Gastroesophageal sphincter (tissue), 4 donors: Measurements from ENCODE around the gene ARHGEF17. TPM values are rescaled to one million over a fixed set of nuclear protein-coding genes. Genes with fewer than 3 reads are reported as not detected.

Experiments used
- ATAC-seq: fragments of 150-250 bp; one replicate; pipeline ENCODE4 v1.9.1; 2016; ENCODE audit warnings: mild to moderate bottlenecking, moderate library complexity
- H3K27ac ChIP-seq, 4 donors: fragments of 200-600 bp; sonication (generic) in 3 of 4; 1 replicate in 3 of 4; 2 replicates in 1 of 4; pipeline ENCODE4 v1.5.1; 2016 to 2019
- H3K27me3 ChIP-seq: fragments of 200-600 bp; sonication (generic); one replicate; pipeline ENCODE4 v1.5.1; 2019
- H3K36me3 ChIP-seq, 2 donors: fragments of 200-600 bp; sonication (generic); one replicate each; pipeline ENCODE4 v1.5.1; 2019; ENCODE audit warnings: control low read depth in 1 of 2
- H3K4me1 ChIP-seq, 3 donors: fragments of 200-600 bp; sonication (generic); 1 replicate in 2 of 3; 2 replicates in 1 of 3; pipeline ENCODE4 v1.5.1; 2016 to 2019; ENCODE audit warnings: control low read depth in 2 of 3
- H3K4me3 ChIP-seq, 2 donors: fragments of 200-600 bp; sonication (generic); one replicate each; pipeline ENCODE4 v1.5.1; 2019; ENCODE audit warnings: mild to moderate bottlenecking in 1 of 2, moderate library complexity in 1 of 2
- H3K9me3 ChIP-seq, 3 donors: fragments of 200-600 bp; sonication (generic); one replicate each; pipeline ENCODE4 v1.5.1; 2017 to 2019; ENCODE audit warnings: control low read depth in 2 of 3
- CTCF ChIP-seq, 4 experiments: fragments of 200-600 bp in 2 of 4; fragments of 450-650 bp in 2 of 4; sonication (generic) in 1 of 4; IDR thresholded peaks; one replicate each; pipeline ENCODE4 v1.5.1; 2017 to 2019; ENCODE audit warnings: antibody characterized with exemption in 4 of 4, mild to moderate bottlenecking in 2 of 4, moderate library complexity in 2 of 4
- EP300 ChIP-seq: sonication (generic); formaldehyde crosslinking; IDR thresholded peaks from one replicate; pipeline ENCODE4 v1.6.1; 2017; ENCODE audit warnings: antibody characterized with exemption, mild to moderate bottlenecking
- POLR2A ChIP-seq, 2 donors: fragments of 450-650 bp; IDR thresholded peaks; one replicate each; pipeline ENCODE4 v1.6.1; 2017; ENCODE audit warnings: antibody characterized with exemption in 2 of 2, mild to moderate bottlenecking in 2 of 2, moderate library complexity in 1 of 2
- POLR2AphosphoS5 ChIP-seq: sonication (generic); formaldehyde crosslinking; IDR thresholded peaks from one replicate; pipeline ENCODE4 v1.6.1; 2017; ENCODE audit warnings: antibody characterized with exemption
- WGBS, 2 donors: methylation state at CpG; one replicate each; pipeline ENCODE4 v1.1.5; 2018; ENCODE audit warnings: low coverage in 1 of 2; 5-methylcytosine and 5-hydroxymethylcytosine counted together
- total RNA-seq, 4 donors: library from RNA; depleted of rRNA; stranded (reverse); fragments of >200 nt; gene quantifications; one replicate each; pipeline ENCODE4 v1.1.0, GENCODE V29; 2016

ARHGEF17 gene
- total RNA-seq, 4 donors from 2014 or later = 52.5 to 169 (median 84.4) TPM

DNA sequence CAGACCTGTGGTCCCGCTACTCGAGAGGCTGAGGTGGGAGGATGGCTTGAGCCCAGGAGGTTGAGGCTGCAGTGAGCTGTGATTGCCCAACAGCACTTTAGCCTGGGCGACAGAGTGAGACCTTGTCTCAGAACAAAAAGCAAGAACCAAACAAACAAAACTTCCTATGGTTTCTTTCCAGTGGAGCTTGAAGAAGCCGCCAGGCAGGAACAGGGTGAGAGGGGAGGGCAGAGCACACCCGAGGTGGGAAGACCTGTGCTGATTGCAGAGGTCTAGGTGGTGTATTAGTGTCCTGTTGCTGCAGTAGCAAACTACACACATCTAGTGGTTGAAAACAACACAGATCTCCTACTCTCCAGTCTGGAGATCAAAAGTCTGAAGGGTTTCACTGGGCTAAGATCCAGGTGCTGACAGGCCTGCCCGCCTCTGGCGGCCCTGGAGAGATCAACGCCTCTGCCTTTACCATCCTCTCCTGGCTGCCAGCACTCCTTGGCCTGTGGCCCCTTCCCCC, 10.5 kb downstream of the ARHGEF17 start:
- peaks cover 14 to 100% (median 86%) of the 10 kb centered on the region in 3 donors for H3K4me1 ChIP-seq
- no peaks in the 10 kb centered on the region for H3K9me3 ChIP-seq
- H3K36me3 ChIP-seq = no peaks in the 10 kb centered on the region
- no peak for ATAC-seq
- TF ChIP-seq POLR2AphosphoS5 (no peak), POLR2A (IDR thresholded peaks at IDR 0.05) (no peak), EP300 (no peak), CTCF (IDR thresholded peaks at IDR 0.05) (no peak)
- 45 to 47% methylated on average over 7 of the region's 8 CpGs for WGBS, 2 donors
- H3K4me3 ChIP-seq = no peak overlapping the region
- H3K27me3 ChIP-seq = no peaks in the 10 kb centered on the region
- peak overlapping the region; percentile 81 to 99 (median 98) for H3K27ac ChIP-seq

DNA sequence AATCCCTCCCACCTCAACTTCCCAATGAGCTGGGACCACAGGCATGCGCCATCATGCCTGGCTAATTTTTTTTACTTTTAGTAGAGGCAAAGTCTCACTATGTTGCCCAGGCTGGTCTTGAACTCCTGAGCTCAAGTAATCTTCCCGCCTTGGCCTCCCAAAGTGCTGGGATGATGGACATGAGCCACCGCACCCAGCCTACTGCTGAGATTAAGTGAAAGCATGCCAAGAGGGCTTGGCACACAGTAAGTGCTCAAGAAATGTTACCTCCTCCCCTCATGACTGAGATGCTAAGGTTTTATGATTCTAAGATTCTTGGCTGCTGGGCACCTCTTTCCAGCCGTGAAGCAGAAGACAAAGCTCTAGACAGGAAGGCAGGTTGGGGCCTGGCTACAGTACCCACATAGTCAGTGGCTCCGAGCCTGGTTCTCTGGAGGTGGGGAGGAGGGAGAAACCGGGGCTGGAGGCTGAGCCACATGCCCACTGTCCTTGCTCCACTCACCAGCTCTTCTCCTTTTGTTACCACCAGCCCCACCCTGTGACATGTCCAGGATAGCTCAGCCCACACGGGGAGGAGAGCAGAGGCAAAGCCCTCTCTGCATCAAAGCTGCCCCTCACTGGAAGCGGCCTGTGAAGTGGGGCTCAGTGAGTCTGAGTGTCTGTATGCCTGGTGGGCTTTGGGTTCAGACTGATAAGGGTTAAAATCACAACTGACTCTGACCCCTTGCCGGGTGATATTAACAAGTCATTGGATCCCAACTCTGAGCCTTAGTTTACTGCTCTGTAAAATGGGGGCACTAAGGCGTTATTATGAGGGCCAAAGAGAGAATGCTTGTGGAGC, 12.9 kb downstream of the ARHGEF17 start:
- peak overlapping the region; percentile 67 to 99 (median 94) for H3K27ac ChIP-seq
- no peak for ATAC-seq
- H3K27me3 ChIP-seq = no peaks in the 10 kb centered on the region
- no peak overlapping the region for H3K4me3 ChIP-seq
- no peak for TF ChIP-seq EP300
- no peak for TF ChIP-seq POLR2AphosphoS5
- TF ChIP-seq CTCF (IDR thresholded peaks at IDR 0.05) = no peak
- TF ChIP-seq POLR2A (IDR thresholded peaks at IDR 0.05) = no peak
- no peaks in the 10 kb centered on the region for H3K9me3 ChIP-seq
- H3K4me1 ChIP-seq = peaks cover 20 to 100% (median 81%) of the 10 kb centered on the region in 3 donors
- WGBS, 2 donors = 44 to 55% methylated on average over 2 to 3 of the region's 10 CpGs
- no peaks in the 10 kb centered on the region for H3K36me3 ChIP-seq

DNA sequence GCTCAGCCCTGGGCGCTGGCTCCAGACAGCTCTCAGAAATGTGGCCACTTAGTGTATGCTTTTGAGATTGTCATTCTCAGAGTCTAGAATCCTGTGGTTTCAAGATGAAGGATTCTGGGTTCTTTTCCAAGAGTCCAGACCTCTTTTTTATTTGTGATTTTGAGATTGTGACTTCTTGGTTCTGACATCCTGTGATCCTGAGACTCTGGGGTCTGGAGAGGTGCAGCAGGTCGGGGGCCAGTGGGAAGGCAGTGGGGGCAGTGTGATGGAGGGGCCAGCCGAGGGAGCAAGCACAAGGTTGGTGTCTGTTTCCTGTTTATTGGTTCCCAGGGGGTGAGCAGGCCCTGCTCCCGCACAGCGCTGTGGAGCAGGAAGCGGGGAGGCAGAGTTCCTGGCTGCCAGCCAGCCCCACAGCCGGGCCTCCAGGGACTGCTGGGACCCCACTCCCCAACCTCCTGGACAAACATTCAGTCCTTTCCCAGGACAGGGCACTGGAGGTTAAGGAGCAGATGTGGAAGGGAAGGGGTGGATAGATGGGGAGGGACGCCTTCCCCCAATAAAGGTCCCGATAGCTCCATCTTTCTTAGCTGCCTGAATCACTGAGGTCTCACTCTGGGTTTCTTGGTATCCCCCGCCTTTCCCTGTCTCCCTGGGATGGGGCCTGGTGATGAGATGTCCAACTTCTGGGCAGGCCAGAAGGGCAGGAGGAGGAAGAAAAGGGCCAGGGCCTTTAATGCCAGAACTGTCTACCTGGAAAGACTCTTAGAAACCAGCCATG, 13.7 kb downstream of the ARHGEF17 start:
- Histone ChIP-seq H3K9me3 (no peaks in the 10 kb centered on the region), H3K27me3 (no peaks in the 10 kb centered on the region), H3K4me3 (no peak overlapping the region), H3K4me1 (peaks cover 18 to 100% (median 79%) of the 10 kb centered on the region in 3 donors), H3K27ac (peak overlapping the region; percentile 67 to 99 (median 94)), H3K36me3 (no peaks in the 10 kb centered on the region)
- no peak for ATAC-seq
- 71% methylated on average over 1 of the region's 10 CpGs for WGBS, 2 donors
- no peak for TF ChIP-seq POLR2AphosphoS5
- TF ChIP-seq POLR2A (IDR thresholded peaks at IDR 0.05) = no peak
- TF ChIP-seq CTCF (IDR thresholded peaks at IDR 0.05) = no peak
- TF ChIP-seq EP300 = no peak

DNA sequence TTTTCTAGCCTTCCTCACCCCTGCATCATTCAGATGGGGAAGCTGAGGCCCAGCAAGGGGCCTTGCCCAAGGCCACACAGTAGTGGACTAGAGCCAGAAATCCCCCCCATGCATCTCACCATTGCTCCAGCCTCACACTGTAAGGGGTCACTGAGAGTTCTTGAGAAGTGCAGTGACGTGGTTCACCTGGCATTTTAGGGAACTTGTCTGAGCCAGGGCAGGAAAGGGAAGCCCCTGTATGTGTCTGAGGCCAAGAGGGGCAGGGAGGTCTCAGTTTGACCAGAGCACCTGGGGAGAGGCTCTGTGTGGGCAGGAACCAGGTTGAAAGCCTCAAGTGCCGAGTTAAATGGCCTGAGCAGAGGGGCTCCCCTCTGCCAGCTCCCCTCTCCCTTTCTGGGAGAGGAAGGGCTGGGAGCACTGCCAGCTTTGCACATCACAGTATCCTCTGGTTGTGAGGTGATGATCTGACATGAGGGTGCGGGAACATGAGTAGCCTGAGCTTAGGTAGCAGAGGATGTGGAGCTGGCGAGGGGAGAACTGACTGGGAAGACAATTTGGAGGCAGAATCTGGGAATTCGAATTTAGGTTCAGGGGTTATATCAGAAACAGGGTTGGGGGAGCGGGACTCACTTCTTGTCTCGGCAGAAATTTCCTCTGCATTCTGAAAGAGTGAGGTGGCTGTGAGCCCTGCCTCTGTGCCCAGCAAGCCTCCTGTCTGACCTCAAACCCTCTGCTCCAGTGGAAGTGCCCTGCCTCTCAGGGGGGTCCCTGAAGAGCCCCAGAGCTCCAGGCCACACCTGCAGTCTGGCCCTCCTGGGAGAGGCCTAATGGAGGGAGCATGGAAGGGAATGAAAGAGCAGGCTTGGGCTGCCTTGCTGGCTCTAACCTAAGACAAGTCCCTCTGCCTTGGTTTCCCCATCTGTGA, 14.6 kb downstream of the ARHGEF17 start:
- Histone ChIP-seq H3K36me3 (no peaks in the 10 kb centered on the region), H3K27ac (peak overlapping the region; percentile 67 to 99 (median 94)), H3K4me3 (peak overlapping the region in 1 of 2 donors; percentile 23), H3K9me3 (no peaks in the 10 kb centered on the region), H3K27me3 (no peaks in the 10 kb centered on the region), H3K4me1 (peaks cover 18 to 100% (median 82%) of the 10 kb centered on the region in 3 donors)
- no peak for ATAC-seq
- 43% methylated on average over 6 of the region's 7 CpGs; no CpG with 5 or more reads in 1 of the 2 donors for WGBS, 2 donors
- TF ChIP-seq POLR2A (IDR thresholded peaks at IDR 0.05) (no peak), POLR2AphosphoS5 (no peak), EP300 (no peak), CTCF (IDR thresholded peaks at IDR 0.05) (no peak)
